C4-2B (cell line): ENCODE results near the gene RMI1.

Experiments
- ZFX ChIP-seq: fragments of 450-650 bp; IDR thresholded peaks from 2 replicates; pipeline ENCODE4 v1.6.1; 2017
- TF ChIP-seq, protein P1 (sequence below): fragments of 450-650 bp; conservative IDR thresholded peaks from 2 replicates; pipeline ENCODE4 v1.5.1; 2017; ENCODE audit warnings: mild to moderate bottlenecking

DNA sequence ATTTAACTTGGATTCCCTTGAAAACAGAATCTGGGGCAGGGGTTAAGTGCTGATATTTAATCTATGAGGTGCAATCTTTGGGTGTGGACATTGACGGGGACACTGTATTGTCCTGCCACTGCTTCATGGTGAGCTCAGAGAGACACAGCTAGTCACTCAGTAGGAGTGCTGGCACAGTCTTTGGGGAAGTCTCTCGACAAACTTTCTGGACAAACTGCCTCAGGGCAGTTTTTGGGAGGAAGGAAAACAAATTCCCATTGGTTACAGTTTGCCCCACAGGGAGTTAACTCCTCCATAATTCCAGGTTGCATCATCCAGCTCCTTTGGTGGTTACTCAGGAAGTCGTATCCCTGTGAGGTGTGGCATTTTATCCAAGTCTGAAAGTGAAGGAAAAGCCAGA, 18.4 kb upstream of the RMI1 start:
- TF ChIP-seq, protein P1, sequence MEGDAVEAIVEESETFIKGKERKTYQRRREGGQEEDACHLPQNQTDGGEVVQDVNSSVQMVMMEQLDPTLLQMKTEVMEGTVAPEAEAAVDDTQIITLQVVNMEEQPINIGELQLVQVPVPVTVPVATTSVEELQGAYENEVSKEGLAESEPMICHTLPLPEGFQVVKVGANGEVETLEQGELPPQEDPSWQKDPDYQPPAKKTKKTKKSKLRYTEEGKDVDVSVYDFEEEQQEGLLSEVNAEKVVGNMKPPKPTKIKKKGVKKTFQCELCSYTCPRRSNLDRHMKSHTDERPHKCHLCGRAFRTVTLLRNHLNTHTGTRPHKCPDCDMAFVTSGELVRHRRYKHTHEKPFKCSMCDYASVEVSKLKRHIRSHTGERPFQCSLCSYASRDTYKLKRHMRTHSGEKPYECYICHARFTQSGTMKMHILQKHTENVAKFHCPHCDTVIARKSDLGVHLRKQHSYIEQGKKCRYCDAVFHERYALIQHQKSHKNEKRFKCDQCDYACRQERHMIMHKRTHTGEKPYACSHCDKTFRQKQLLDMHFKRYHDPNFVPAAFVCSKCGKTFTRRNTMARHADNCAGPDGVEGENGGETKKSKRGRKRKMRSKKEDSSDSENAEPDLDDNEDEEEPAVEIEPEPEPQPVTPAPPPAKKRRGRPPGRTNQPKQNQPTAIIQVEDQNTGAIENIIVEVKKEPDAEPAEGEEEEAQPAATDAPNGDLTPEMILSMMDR: no peak
- TF ChIP-seq ZFX: no peak
